ENCODE results near the gene CYFIP2. TPM values are rescaled to one million over a fixed set of nuclear protein-coding genes. Genes with fewer than 3 reads are reported as not detected.

Gene CYFIP2
- total RNA-seq, 1 experiment from 2014 or later: 45.1 TPM

- POLR2A ChIA-PET: no interaction called here
- Histone ChIP-seq H3K4me3 (replicated peaks in 1 of 2; ENCODE audit: low read depth in 1 of 2, low read length in 2 of 2) (no peak overlapping the region), H4K20me1 (ENCODE audit: insufficient read depth) (no peaks in the 10 kb centered on the region), H3K9ac (ENCODE audit: low read length) (no peak overlapping the region), H3K27me3 (ENCODE audit: insufficient read depth, low read length) (no peaks in the 10 kb centered on the region), H3K9me2 (ENCODE audit: insufficient read depth) (no peaks in the 10 kb centered on the region), H3K27ac (ENCODE audit: low read depth, low read length) (no peak overlapping the region), H3K4me2 (ENCODE audit: low read length) (no peak overlapping the region), H3K4me1 (ENCODE audit: control insufficient read depth in 1 of 2, insufficient read depth in 2 of 2, low read length in 2 of 2) (no peaks in the 10 kb centered on the region), H3K9me3 (ENCODE audit: control insufficient read depth in 1 of 2, insufficient read depth in 1 of 2, low read depth in 1 of 2, low read length in 2 of 2) (no peaks in the 10 kb centered on the region), H2AFZ (ENCODE audit: low read depth, low read length, poor library complexity, severe bottlenecking) (no peak overlapping the region), H3K79me2 (ENCODE audit: insufficient read depth, low read length) (no peaks in the 10 kb centered on the region), H3K36me3 (ENCODE audit: control insufficient read depth in 1 of 2, insufficient read depth in 2 of 2, low read length in 2 of 2) (no peaks in the 10 kb centered on the region)
- RAD21 ChIA-PET (ENCODE audit: low non-redundant PET in 1 of 2, low total read pairs in 2 of 2, uncharacterized antibody in 2 of 2, unreplicated experiment in 2 of 2): no interaction called here
- CTCF ChIA-PET: no interaction called here
- no peak for ATAC-seq
- no peak for DNase-seq (ENCODE audit: low read depth, low spot score)
- no peak for TF ChIP-seq SP1 (IDR thresholded peaks at IDR 0.05; ENCODE audit: low read depth)
- TF ChIP-seq ELF1 (IDR thresholded peaks at IDR 0.05; ENCODE audit: borderline replicate concordance, low read depth): no peak
- TF ChIP-seq SRF (IDR thresholded peaks at IDR 0.05; ENCODE audit: low read depth): no peak
- TF ChIP-seq FOSL1 (IDR thresholded peaks at IDR 0.05; ENCODE audit: low read depth): no peak
- no peak for TF ChIP-seq ATF3 (IDR thresholded peaks at IDR 0.05)
- no peak for TF ChIP-seq YY1 (IDR thresholded peaks at IDR 0.05; ENCODE audit: extremely low read depth, insufficient replicate concordance, low read depth, low read length)
- TF ChIP-seq CTCF (IDR thresholded peaks at IDR 0.05 in 2 of 3, conservative IDR thresholded peaks at IDR 0.05 in 1 of 3; ENCODE audit: borderline replicate concordance in 1 of 3, insufficient read depth in 1 of 3, low read depth in 2 of 3, low read length in 2 of 3): no peak
- TF ChIP-seq CBX3 (IDR thresholded peaks at IDR 0.05; ENCODE audit: low read depth): no peak
- TF ChIP-seq RAD21 (IDR thresholded peaks at IDR 0.05; ENCODE audit: low read depth): no peak
- TF ChIP-seq ZFX (IDR thresholded peaks at IDR 0.05): no peak
- BruUV-seq (replicated peaks): no TSS peak
- intact Hi-C loops (cut with micrococcal nuclease): no loop called here
Measured at GRCh38 chr5:157233515-157233914, 32.4 kb upstream of the CYFIP2 start.

- Histone ChIP-seq H3K4me1 (ENCODE audit: control insufficient read depth in 1 of 2, insufficient read depth in 2 of 2, low read length in 2 of 2) (no peaks in the 10 kb centered on the region), H3K36me3 (ENCODE audit: control insufficient read depth in 1 of 2, insufficient read depth in 2 of 2, low read length in 2 of 2) (no peaks in the 10 kb centered on the region), H4K20me1 (ENCODE audit: insufficient read depth) (no peaks in the 10 kb centered on the region), H3K4me3 (replicated peaks in 1 of 2; ENCODE audit: low read depth in 1 of 2, low read length in 2 of 2) (no peak overlapping the region), H2AFZ (ENCODE audit: low read depth, low read length, poor library complexity, severe bottlenecking) (no peak overlapping the region), H3K9ac (ENCODE audit: low read length) (no peak overlapping the region), H3K79me2 (ENCODE audit: insufficient read depth, low read length) (no peaks in the 10 kb centered on the region), H3K9me3 (ENCODE audit: control insufficient read depth in 1 of 2, insufficient read depth in 1 of 2, low read depth in 1 of 2, low read length in 2 of 2) (no peaks in the 10 kb centered on the region), H3K27me3 (ENCODE audit: insufficient read depth, low read length) (no peaks in the 10 kb centered on the region), H3K27ac (ENCODE audit: low read depth, low read length) (no peak overlapping the region), H3K4me2 (ENCODE audit: low read length) (no peak overlapping the region), H3K9me2 (ENCODE audit: insufficient read depth) (no peaks in the 10 kb centered on the region)
- TF ChIP-seq JUND (IDR thresholded peaks at IDR 0.05): no peak
- no peak for TF ChIP-seq ZBTB33 (IDR thresholded peaks at IDR 0.05; ENCODE audit: extremely low read depth, insufficient replicate concordance, low read length)
- TF ChIP-seq EZH2phosphoT487 (IDR thresholded peaks at IDR 0.05; ENCODE audit: borderline replicate concordance): no peak
- ChIA-PET POLR2A (no interaction called here), CTCF (no interaction called here), RAD21 (ENCODE audit: low non-redundant PET in 1 of 2, low total read pairs in 2 of 2, uncharacterized antibody in 2 of 2, unreplicated experiment in 2 of 2) (no interaction called here)
- DNase-seq (ENCODE audit: low read depth, low spot score) (no peak), ATAC-seq (no peak)
- intact Hi-C loops (cut with micrococcal nuclease): no loop called here
- no TSS peak for BruUV-seq (replicated peaks)
Measured at GRCh38 chr5:157236423-157236822, 29.5 kb upstream of the CYFIP2 start.

Data from HCT116 (cell line).